Measurements from ENCODE around the gene APBA2. TPM values are rescaled to one million over a fixed set of nuclear protein-coding genes. Genes with fewer than 3 reads are reported as not detected.

The APBA2 gene
- total and polyA plus RNA-seq, 2 of the 13 experiments (the other 11 are each of a cell fraction or from before 2014, with no cell fraction given), result 0.62 to 2.3 TPM

DNA sequence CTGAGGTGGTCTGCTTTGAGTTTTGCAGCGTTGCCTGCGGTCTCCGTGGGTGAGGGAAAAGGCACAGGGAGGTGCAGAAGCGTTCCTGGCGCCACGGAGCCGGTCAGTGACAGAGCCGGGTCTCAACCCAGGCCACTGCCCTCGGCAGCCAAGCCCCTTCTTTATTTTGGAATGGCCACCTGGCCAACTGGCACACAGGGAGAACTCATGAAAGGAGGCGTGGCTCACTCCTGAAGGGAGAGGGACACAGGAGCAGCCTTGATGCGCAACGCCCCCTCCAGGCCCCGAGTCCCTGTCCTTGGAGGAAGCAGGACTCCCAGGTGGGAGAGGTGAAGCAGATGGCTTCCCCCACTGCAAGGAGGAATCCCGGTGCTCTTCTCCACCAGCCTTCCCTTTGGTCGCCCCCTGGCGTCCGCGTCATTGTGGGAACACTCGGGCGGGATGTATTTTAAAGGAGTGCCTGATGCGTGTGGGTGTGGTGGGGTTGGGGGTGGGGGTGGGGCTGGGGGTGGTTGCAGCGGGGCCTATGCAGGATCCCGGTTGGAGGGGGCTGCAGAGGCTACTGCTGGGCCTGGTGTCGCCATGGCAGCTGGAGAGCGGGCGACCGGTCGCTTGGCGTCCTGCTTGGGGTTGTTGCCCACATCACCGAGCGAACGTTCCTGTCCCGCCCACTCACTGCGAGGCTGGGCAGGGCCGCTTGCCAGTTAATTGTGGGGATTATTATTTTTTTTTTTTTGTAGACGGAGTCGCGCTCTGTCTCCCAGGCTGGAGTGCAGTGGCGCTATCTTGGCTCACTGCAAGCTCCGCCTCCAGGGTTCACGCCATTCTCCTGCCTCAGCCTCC is 32.6 kb downstream of the APBA2 start (continued):
- TF ChIP-seq, protein P1, sequence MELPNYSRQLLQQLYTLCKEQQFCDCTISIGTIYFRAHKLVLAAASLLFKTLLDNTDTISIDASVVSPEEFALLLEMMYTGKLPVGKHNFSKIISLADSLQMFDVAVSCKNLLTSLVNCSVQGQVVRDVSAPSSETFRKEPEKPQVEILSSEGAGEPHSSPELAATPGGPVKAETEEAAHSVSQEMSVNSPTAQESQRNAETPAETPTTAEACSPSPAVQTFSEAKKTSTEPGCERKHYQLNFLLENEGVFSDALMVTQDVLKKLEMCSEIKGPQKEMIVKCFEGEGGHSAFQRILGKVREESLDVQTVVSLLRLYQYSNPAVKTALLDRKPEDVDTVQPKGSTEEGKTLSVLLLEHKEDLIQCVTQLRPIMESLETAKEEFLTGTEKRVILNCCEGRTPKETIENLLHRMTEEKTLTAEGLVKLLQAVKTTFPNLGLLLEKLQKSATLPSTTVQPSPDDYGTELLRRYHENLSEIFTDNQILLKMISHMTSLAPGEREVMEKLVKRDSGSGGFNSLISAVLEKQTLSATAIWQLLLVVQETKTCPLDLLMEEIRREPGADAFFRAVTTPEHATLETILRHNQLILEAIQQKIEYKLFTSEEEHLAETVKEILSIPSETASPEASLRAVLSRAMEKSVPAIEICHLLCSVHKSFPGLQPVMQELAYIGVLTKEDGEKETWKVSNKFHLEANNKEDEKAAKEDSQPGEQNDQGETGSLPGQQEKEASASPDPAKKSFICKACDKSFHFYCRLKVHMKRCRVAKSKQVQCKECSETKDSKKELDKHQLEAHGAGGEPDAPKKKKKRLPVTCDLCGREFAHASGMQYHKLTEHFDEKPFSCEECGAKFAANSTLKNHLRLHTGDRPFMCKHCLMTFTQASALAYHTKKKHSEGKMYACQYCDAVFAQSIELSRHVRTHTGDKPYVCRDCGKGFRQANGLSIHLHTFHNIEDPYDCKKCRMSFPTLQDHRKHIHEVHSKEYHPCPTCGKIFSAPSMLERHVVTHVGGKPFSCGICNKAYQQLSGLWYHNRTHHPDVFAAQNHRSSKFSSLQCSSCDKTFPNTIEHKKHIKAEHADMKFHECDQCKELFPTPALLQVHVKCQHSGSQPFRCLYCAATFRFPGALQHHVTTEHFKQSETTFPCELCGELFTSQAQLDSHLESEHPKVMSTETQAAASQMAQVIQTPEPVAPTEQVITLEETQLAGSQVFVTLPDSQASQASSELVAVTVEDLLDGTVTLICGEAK (IDR thresholded peaks at IDR 0.05), result no peak
- TF ChIP-seq, protein P1 (CRISPR knock-in tag; IDR thresholded peaks at IDR 0.05), result no peak
- TF ChIP-seq, protein P2, sequence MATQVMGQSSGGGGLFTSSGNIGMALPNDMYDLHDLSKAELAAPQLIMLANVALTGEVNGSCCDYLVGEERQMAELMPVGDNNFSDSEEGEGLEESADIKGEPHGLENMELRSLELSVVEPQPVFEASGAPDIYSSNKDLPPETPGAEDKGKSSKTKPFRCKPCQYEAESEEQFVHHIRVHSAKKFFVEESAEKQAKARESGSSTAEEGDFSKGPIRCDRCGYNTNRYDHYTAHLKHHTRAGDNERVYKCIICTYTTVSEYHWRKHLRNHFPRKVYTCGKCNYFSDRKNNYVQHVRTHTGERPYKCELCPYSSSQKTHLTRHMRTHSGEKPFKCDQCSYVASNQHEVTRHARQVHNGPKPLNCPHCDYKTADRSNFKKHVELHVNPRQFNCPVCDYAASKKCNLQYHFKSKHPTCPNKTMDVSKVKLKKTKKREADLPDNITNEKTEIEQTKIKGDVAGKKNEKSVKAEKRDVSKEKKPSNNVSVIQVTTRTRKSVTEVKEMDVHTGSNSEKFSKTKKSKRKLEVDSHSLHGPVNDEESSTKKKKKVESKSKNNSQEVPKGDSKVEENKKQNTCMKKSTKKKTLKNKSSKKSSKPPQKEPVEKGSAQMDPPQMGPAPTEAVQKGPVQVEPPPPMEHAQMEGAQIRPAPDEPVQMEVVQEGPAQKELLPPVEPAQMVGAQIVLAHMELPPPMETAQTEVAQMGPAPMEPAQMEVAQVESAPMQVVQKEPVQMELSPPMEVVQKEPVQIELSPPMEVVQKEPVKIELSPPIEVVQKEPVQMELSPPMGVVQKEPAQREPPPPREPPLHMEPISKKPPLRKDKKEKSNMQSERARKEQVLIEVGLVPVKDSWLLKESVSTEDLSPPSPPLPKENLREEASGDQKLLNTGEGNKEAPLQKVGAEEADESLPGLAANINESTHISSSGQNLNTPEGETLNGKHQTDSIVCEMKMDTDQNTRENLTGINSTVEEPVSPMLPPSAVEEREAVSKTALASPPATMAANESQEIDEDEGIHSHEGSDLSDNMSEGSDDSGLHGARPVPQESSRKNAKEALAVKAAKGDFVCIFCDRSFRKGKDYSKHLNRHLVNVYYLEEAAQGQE (IDR thresholded peaks at IDR 0.05; ENCODE audit: borderline replicate concordance in 1 of 2, low read depth in 1 of 2, low read length in 2 of 2), result no peak
- no peak for TF ChIP-seq ZNF343 (CRISPR knock-in tag; IDR thresholded peaks at IDR 0.05)
- peak; percentile 48 for TF ChIP-seq STAG1 (CRISPR knock-in tag; IDR thresholded peaks at IDR 0.05)
- TF ChIP-seq AHDC1 (CRISPR knock-in tag; IDR thresholded peaks at IDR 0.05; ENCODE audit: borderline replicate concordance), result no peak
- TF ChIP-seq NFKBIZ (CRISPR knock-in tag; IDR thresholded peaks at IDR 0.05), result no peak

Measured in HepG2 (cell line).